Measurements from ENCODE around the gene LTO1. TPM values are rescaled to one million over a fixed set of nuclear protein-coding genes. Genes with fewer than 3 reads are reported as not detected.

LTO1 gene
- total RNA-seq, 1 donor from 2014 or later: 20.0 TPM

- no peak overlapping the region for H3K4me3 ChIP-seq (ENCODE audit: insufficient read depth, low read depth, low read length)
- no peak overlapping the region for H3K4me3 Mint-ChIP-seq (ENCODE audit: unreplicated experiment)
- H3K27ac Mint-ChIP-seq (ENCODE audit: unreplicated experiment): no peak overlapping the region
- H3K4me2 ChIP-seq (ENCODE audit: low read length): no peak overlapping the region
- peaks cover 21% of the 10 kb centered on the region for H3K27me3 Mint-ChIP-seq (ENCODE audit: low read depth, unreplicated experiment)
- H3K9me3 ChIP-seq (ENCODE audit: insufficient read depth, low read depth, low read length): peaks cover under 1% of the 10 kb centered on the region
- no peak for DNase-seq (ENCODE audit: low read depth)
- H4K20me1 ChIP-seq (ENCODE audit: insufficient read depth, low read length): no peaks in the 10 kb centered on the region
- H3K4me1 ChIP-seq (ENCODE audit: insufficient read depth, low read length): peaks cover 35% of the 10 kb centered on the region
- no peak overlapping the region for H2AFZ ChIP-seq (ENCODE audit: low read depth, low read length)
- H3K27ac ChIP-seq (ENCODE audit: low read depth, low read length): no peak overlapping the region
- no peaks in the 10 kb centered on the region for H3K4me1 Mint-ChIP-seq (ENCODE audit: low read depth, unreplicated experiment)
- H3K36me3 Mint-ChIP-seq (ENCODE audit: low read depth, unreplicated experiment): no peaks in the 10 kb centered on the region
- TF ChIP-seq EZH2 (IDR thresholded peaks at IDR 0.05; ENCODE audit: insufficient read depth, low read length) (no peak), CTCF (IDR thresholded peaks at IDR 0.05; ENCODE audit: insufficient read depth, low read depth, low read length) (no peak)
- peaks cover 3% of the 10 kb centered on the region for H3K9me3 Mint-ChIP-seq (ENCODE audit: unreplicated experiment)
- peaks cover 7% of the 10 kb centered on the region for H3K79me2 ChIP-seq (ENCODE audit: insufficient read depth, low read length)
- no peak overlapping the region for H3K9ac ChIP-seq (ENCODE audit: low read length)
- no peak for FAIRE-seq
- no peaks in the 10 kb centered on the region for H3K27me3 ChIP-seq (ENCODE audit: insufficient read depth, low read length)
- no peaks in the 10 kb centered on the region for H3K36me3 ChIP-seq (ENCODE audit: insufficient read depth, low read length)
These were observed 40.0 kb downstream of the LTO1 start for GRCh38 chr11:69635195-69635594.

DNA sequence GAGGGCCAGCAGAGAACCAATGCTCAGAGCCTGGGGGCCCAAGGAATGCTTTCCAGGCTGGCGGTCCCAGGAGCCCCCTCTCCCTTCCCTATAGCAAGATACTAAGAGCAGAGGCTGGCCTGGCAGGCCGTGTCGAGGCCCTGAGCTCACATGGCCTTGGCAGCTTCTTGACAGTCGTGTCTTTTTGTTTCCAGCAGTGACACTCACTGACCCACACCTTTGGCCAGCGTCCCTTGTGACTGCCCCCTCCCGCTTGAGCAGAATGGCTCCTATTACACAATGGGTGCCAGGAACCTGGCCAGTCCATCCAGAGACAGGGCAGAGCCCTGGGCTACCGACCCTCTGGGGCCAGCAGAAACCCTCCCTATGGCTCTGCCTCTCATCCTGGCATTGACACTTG is 40.6 kb downstream of the LTO1 start:
- Histone ChIP-seq H3K9me3 (ENCODE audit: insufficient read depth, low read depth, low read length) (peaks cover 4% of the 10 kb centered on the region), H3K4me3 (ENCODE audit: insufficient read depth, low read depth, low read length) (no peak overlapping the region), H3K27me3 (ENCODE audit: insufficient read depth, low read length) (no peaks in the 10 kb centered on the region), H3K4me2 (ENCODE audit: low read length) (no peak overlapping the region), H3K36me3 (ENCODE audit: insufficient read depth, low read length) (no peaks in the 10 kb centered on the region), H3K9ac (ENCODE audit: low read length) (no peak overlapping the region), H2AFZ (ENCODE audit: low read depth, low read length) (no peak overlapping the region), H3K79me2 (ENCODE audit: insufficient read depth, low read length) (peaks cover 1% of the 10 kb centered on the region), H3K27ac (ENCODE audit: low read depth, low read length) (no peak overlapping the region), H3K4me1 (ENCODE audit: insufficient read depth, low read length) (peaks cover 31% of the 10 kb centered on the region), H4K20me1 (ENCODE audit: insufficient read depth, low read length) (no peaks in the 10 kb centered on the region)
- FAIRE-seq: no peak
- H3K4me1 Mint-ChIP-seq (ENCODE audit: low read depth, unreplicated experiment): no peaks in the 10 kb centered on the region
- TF ChIP-seq EZH2 (IDR thresholded peaks at IDR 0.05; ENCODE audit: insufficient read depth, low read length): no peak
- no peak for TF ChIP-seq CTCF (IDR thresholded peaks at IDR 0.05; ENCODE audit: insufficient read depth, low read depth, low read length)
- H3K36me3 Mint-ChIP-seq (ENCODE audit: low read depth, unreplicated experiment): peaks cover 2% of the 10 kb centered on the region
- peak overlapping the region; percentile 0 for H3K27ac Mint-ChIP-seq (ENCODE audit: unreplicated experiment)
- H3K4me3 Mint-ChIP-seq (ENCODE audit: unreplicated experiment): no peak overlapping the region
- peaks cover 7% of the 10 kb centered on the region for H3K9me3 Mint-ChIP-seq (ENCODE audit: unreplicated experiment)
- no peak for DNase-seq (ENCODE audit: low read depth)
- H3K27me3 Mint-ChIP-seq (ENCODE audit: low read depth, unreplicated experiment): peaks cover 24% of the 10 kb centered on the region

GRCh38 chr11:69634069-69634468 is 41.1 kb downstream of the LTO1 start:
- DNase-seq (ENCODE audit: low read depth): no peak
- Mint-ChIP-seq H3K4me3 (ENCODE audit: unreplicated experiment) (no peak overlapping the region), H3K36me3 (ENCODE audit: low read depth, unreplicated experiment) (peaks cover 2% of the 10 kb centered on the region), H3K27me3 (ENCODE audit: low read depth, unreplicated experiment) (peaks cover 24% of the 10 kb centered on the region), H3K9me3 (ENCODE audit: unreplicated experiment) (peaks cover 8% of the 10 kb centered on the region), H3K27ac (ENCODE audit: unreplicated experiment) (no peak overlapping the region), H3K4me1 (ENCODE audit: low read depth, unreplicated experiment) (no peaks in the 10 kb centered on the region)
- Histone ChIP-seq H3K27me3 (ENCODE audit: insufficient read depth, low read length) (no peaks in the 10 kb centered on the region), H3K36me3 (ENCODE audit: insufficient read depth, low read length) (no peaks in the 10 kb centered on the region), H4K20me1 (ENCODE audit: insufficient read depth, low read length) (no peaks in the 10 kb centered on the region), H3K4me1 (ENCODE audit: insufficient read depth, low read length) (peaks cover 31% of the 10 kb centered on the region), H3K4me2 (ENCODE audit: low read length) (no peak overlapping the region), H3K9me3 (ENCODE audit: insufficient read depth, low read depth, low read length) (peaks cover 4% of the 10 kb centered on the region), H3K27ac (ENCODE audit: low read depth, low read length) (no peak overlapping the region), H2AFZ (ENCODE audit: low read depth, low read length) (no peak overlapping the region), H3K79me2 (ENCODE audit: insufficient read depth, low read length) (no peaks in the 10 kb centered on the region), H3K9ac (ENCODE audit: low read length) (no peak overlapping the region), H3K4me3 (ENCODE audit: insufficient read depth, low read depth, low read length) (no peak overlapping the region)
- no peak for FAIRE-seq
- TF ChIP-seq EZH2 (IDR thresholded peaks at IDR 0.05; ENCODE audit: insufficient read depth, low read length) (no peak), CTCF (IDR thresholded peaks at IDR 0.05; ENCODE audit: insufficient read depth, low read depth, low read length) (no peak)
